ENCODE results near the gene ECSCR. TPM values are rescaled to one million over a fixed set of nuclear protein-coding genes. Genes with fewer than 3 reads are reported as not detected.

Gene ECSCR
- total RNA-seq, 4 donors from 2014 or later, result 10.0 to 25.4 (median 19.0) TPM

GRCh38 chr5:139486201-139486600 lies 23.7 kb upstream of the ECSCR start:
- TF ChIP-seq CTCF (IDR thresholded peaks at IDR 0.05; ENCODE audit: low read depth), result no peak

GRCh38 chr5:139482050-139482889 lies 19.7 kb upstream of the ECSCR start, which contains the start of gene STING1:
TSS of gene STING1 (minus strand) at chr5:139482758. CDS start at chr5:139481704, 1,054 bp downstream.
- no peak for TF ChIP-seq CTCF (IDR thresholded peaks at IDR 0.05; ENCODE audit: low read depth)

- no peak for TF ChIP-seq CTCF (IDR thresholded peaks at IDR 0.05; ENCODE audit: low read depth)
Observed at GRCh38 chr5:139481580-139482049, 19.1 kb upstream of the ECSCR start.

- no peak for TF ChIP-seq CTCF (IDR thresholded peaks at IDR 0.05; ENCODE audit: low read depth)
Observed at GRCh38 chr5:139481122-139481533, 18.6 kb upstream of the ECSCR start.

- no peak for TF ChIP-seq CTCF (IDR thresholded peaks at IDR 0.05; ENCODE audit: low read depth)
Observed at GRCh38 chr5:139475865-139476617, 13.5 kb upstream of the ECSCR start.

- TF ChIP-seq CTCF (IDR thresholded peaks at IDR 0.05; ENCODE audit: low read depth), result no peak
Observed at GRCh38 chr5:139474890-139475791, 12.6 kb upstream of the ECSCR start.
